Activated T-cell treated with anti-CD3 and anti-CD28 coated beads, Interleukin-2, amount 50 U/mL, for 24 hours (primary cell): ENCODE results near the gene PPIG.
A peak's percentile ranks its signal among the peaks of the same experiment; 100 is the strongest.
"Not testable (repeated sequence)": the region's sequence is repeated elsewhere in the genome, so short reads cannot be mapped to it uniquely, and the experiment has no call there.

Experiments used
- DNase-seq: peaks from one replicate; pipeline ENCODE4 v3.0.0-alpha.2; 2020
- H3K27ac Mint-ChIP-seq: 2 replicates; pipeline ENCODE4 v1.8.0; 2020; ENCODE audit warnings: mild to moderate bottlenecking, mixed read lengths
- H3K27me3 Mint-ChIP-seq: 2 replicates; pipeline ENCODE4 v1.8.0; 2020; ENCODE audit warnings: mixed read lengths
- H3K36me3 Mint-ChIP-seq: 2 replicates; pipeline ENCODE4 v1.8.0; 2020; ENCODE audit warnings: low read depth, mixed read lengths
- H3K4me1 Mint-ChIP-seq: 2 replicates; pipeline ENCODE4 v1.8.0; 2020; ENCODE audit warnings: low read depth, mixed read lengths
- H3K4me3 Mint-ChIP-seq: 2 replicates; pipeline ENCODE4 v1.8.0; 2020; ENCODE audit warnings: mild to moderate bottlenecking, moderate library complexity, mixed read lengths
- H3K9me3 Mint-ChIP-seq: 2 replicates; pipeline ENCODE4 v1.8.0; 2020; ENCODE audit warnings: mixed read lengths

PPIG gene

DNA sequence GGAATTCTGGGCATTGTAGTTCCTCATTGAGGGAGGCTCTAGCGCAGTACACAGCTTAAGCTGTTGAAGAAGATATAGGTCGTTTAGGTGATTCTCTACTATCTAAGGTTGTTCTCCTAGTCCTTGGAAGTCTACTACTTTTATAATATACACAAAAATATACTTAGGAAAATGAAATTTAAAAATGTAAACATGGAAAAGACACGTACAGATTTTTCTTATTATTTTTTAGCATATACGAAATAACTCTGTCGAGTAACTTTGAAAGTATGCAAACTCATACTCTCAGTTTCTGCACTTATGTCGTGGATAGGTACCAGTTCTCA, 10.2 kb upstream of the PPIG start:
- DNase-seq = no peak
- Mint-ChIP-seq H3K4me1 (peaks cover 31% of the 10 kb centered on the region), H3K27me3 (peaks cover 3% of the 10 kb centered on the region), H3K36me3 (peaks cover 33% of the 10 kb centered on the region), H3K9me3 (no peaks in the 10 kb centered on the region), H3K4me3 (peak overlapping the region; percentile 99), H3K27ac (peak overlapping the region; percentile 97)

DNA sequence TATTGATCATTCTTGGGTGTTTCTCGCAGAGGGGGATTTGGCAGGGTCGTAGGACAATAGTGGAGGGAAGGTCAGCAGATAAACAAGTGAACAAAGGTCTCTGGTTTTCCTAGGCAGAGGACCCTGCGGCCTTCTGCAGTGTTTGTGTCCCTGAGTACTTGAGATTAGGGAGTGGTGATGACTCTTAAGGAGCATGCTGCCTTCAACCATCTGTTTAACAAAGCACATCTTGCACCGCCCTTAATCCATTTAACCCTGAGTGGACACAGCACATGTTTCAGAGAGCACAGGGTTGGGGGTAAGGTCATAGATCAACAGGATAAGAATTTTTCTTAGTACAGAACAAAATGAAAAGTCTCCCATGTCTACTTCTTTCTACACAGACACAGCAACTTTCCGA, 9.6 kb upstream of the PPIG start:
- DNase-seq, H3K27ac Mint-ChIP-seq, H3K9me3 Mint-ChIP-seq, H3K4me3 Mint-ChIP-seq, H3K27me3 Mint-ChIP-seq: not testable (repeated sequence)
- Mint-ChIP-seq H3K4me1 (peaks cover 27% of the 10 kb centered on the region), H3K36me3 (peaks cover 28% of the 10 kb centered on the region)

DNA sequence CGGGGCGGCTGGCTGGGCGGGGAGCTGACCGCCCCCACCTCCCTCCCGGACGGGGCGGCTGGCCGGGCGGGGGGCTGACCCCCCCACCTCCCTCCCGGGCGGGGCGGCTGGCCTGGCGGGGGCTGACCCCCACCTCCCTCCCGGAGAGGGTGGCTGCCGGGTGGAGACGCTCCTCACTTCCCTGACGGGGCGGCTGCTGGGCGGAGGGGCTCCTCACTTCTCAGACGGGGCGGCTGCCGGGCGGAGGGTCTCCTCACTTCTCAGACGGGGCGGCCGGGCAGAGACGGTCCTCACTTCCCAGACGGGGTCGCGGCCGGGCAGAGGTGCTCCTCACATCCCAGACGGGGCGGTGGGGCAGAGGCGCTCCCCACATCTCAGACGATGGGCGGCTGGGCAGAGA, 8.9 kb upstream of the PPIG start:
- not testable (repeated sequence) for H3K27me3 Mint-ChIP-seq, DNase-seq, H3K9me3 Mint-ChIP-seq, H3K4me3 Mint-ChIP-seq, H3K27ac Mint-ChIP-seq
- Mint-ChIP-seq H3K4me1 (peaks cover 22% of the 10 kb centered on the region), H3K36me3 (peaks cover 22% of the 10 kb centered on the region)

DNA sequence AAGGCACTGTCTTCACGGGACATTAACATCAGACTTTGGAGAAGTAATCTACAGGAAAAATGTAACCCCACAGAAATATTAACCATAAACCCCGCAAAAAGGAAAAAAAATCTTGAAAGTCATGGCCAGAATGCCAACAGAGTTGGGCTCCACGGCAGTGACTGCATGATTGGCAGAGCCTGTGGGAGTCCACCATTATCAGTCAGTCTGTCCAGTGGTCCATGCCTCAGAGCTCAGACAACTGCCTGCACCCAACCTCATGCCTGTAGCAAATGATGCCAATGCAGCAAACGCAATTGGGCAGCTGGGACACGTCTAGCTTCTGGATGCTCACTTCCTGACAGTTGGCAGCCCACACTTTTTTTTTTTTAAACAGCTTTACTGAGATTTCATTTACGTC, 5.1 kb upstream of the PPIG start:
- Mint-ChIP-seq H3K9me3 (peaks cover 9% of the 10 kb centered on the region), H3K27ac (no peak overlapping the region), H3K4me1 (peaks cover 6% of the 10 kb centered on the region), H3K4me3 (no peak overlapping the region), H3K36me3 (peaks cover 8% of the 10 kb centered on the region), H3K27me3 (peaks cover 3% of the 10 kb centered on the region)
- DNase-seq = no peak

DNA sequence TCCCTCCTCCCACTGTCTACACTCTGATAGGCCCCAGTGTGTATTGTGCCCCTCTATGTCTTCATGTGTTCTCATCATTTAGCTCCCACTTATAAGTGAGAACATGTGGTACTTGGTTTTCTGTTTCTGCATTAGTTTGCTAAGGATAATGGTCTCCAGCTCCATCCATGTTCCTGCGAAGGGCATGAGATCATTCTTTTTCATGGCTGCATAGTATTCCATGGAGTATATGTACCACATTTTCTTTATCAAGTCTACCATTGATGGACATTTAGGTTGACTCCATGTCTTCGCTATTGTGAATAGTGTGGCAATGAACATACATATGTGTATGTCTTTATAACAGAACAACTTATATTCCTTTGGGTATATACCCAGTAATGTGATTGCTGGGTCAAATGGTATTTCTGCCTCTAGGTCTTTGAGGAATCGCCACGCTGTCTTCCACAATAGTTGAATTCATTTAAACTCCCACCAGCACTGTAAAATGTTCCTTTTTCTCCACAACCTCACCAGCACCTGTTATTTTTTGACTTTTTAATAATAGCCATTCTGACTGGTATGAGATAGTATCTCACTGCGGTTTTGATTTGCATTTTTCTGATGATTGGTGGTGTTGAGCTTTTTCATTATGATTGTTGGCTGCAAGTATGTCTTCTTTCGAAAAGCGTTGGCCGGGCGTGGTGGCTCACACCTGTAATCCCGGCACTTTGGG, 1.4 kb upstream of the PPIG start:
- Mint-ChIP-seq H3K9me3 (peaks cover 10% of the 10 kb centered on the region), H3K4me1 (peaks cover 26% of the 10 kb centered on the region), H3K36me3 (peaks cover 39% of the 10 kb centered on the region)
- not testable (repeated sequence) for H3K4me3 Mint-ChIP-seq, H3K27ac Mint-ChIP-seq, H3K27me3 Mint-ChIP-seq, DNase-seq

DNA sequence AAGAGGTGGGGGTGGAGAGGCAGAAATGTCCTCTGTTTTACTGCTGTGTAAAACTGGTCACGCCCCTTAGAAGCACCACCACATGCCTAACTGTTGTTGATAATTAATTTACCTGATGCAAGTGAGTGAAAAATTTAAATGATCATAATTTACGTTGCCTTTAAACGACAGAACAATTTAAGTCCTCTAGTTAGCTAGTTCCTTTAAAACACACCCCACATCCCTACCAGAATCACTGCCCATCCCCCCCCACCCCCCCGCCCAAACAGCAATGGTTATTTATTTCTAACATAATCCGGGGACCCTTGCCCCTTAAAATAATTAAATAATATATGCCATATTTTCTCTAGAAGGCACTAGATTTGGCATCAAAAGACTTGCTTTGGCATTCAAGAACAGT, 633 bp upstream of the PPIG start:
- no peak overlapping the region for H3K27ac Mint-ChIP-seq
- DNase-seq = no peak
- peaks cover 42% of the 10 kb centered on the region for H3K36me3 Mint-ChIP-seq
- peaks cover 10% of the 10 kb centered on the region for H3K9me3 Mint-ChIP-seq
- peaks cover 28% of the 10 kb centered on the region for H3K4me1 Mint-ChIP-seq
- H3K27me3 Mint-ChIP-seq = no peaks in the 10 kb centered on the region
- peak overlapping the region; percentile 100 for H3K4me3 Mint-ChIP-seq

DNA sequence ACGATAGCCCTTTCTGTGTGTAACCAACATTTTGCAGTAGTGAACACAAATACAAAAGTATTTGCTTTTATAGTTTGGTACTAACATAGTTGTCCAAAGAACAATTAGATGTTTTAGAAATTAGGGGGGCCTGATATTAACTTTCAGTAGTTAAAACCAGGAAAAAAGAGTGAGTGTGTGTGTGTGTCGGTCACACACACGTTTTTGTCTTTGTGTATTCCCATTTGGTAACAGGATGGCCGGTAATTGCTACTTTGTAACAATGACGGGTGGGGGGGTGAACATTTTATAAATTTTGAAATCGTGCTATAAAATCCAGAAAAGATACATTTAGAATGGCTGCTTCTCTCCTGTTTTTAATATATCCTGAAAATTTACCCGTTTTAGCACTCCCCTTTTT, 1.5 kb downstream of the PPIG start:
- H3K4me1 Mint-ChIP-seq = peaks cover 44% of the 10 kb centered on the region
- no peak for DNase-seq
- peaks cover 56% of the 10 kb centered on the region for H3K36me3 Mint-ChIP-seq
- no peaks in the 10 kb centered on the region for H3K27me3 Mint-ChIP-seq
- peak overlapping the region; percentile 100 for H3K4me3 Mint-ChIP-seq
- peak overlapping the region; percentile 100 for H3K27ac Mint-ChIP-seq
- H3K9me3 Mint-ChIP-seq = peaks cover 12% of the 10 kb centered on the region

DNA sequence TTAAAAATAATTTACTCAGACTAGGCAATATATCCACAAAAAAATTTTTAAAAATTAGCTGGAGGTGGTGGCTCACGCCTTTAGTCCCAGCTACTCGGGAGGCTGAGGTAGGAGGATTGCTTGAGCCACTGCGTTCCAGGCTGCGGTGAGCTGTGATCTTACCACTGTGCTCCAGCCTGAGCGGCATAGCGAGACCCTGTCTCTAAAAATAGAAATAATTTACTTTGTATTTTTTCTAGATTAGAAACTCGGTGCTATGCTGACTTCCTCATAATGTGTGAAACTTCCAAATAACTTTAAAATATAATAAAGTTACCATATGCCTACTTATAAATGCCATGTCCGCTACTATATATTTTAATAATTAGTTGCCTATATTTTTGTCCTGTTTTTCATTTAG, 6.7 kb downstream of the PPIG start:
- no peak overlapping the region for H3K27ac Mint-ChIP-seq
- H3K4me3 Mint-ChIP-seq = no peak overlapping the region
- peaks cover 2% of the 10 kb centered on the region for H3K9me3 Mint-ChIP-seq
- DNase-seq = no peak
- no peaks in the 10 kb centered on the region for H3K27me3 Mint-ChIP-seq
- H3K36me3 Mint-ChIP-seq = peaks cover 41% of the 10 kb centered on the region
- peaks cover 48% of the 10 kb centered on the region for H3K4me1 Mint-ChIP-seq

DNA sequence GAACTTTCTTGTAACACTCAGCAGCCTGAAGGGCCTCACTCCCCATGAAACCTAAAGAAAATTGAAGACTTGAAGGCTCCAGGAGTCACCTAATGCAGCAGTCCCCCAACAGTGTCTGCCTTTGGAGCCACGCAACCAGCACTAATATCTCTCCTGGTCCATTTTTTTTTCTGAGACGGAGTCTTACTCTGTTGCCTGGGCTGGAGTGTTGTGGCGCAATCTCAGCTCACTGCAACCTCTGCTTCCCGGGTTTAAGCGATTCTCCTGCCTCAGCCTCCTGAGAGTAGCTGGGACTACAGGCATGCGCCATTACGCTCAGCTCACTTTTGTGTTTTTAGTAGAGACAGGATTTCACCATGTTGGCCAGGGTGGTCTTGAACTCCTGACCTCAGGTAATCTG, 12.4 kb downstream of the PPIG start:
- peaks cover 35% of the 10 kb centered on the region for H3K36me3 Mint-ChIP-seq
- not testable (repeated sequence) for H3K9me3 Mint-ChIP-seq, H3K27me3 Mint-ChIP-seq

DNA sequence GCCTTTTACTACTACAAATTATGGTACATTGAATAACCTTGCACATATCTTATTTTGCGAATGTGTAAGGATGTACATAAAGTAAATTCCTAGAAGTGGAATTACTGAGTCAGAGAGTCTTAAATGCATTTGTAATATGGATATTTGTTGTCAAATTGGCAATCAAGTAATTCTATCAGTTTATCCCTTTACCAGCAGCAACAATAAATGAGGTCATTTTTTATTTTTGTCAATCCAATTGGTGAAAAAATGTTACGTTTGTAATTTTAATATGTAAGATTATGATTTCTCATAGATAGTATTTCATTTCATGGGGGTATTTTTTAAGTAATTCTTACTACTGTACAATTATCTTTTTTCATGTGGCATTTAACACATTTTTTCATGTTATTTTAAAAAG, 14.8 kb downstream of the PPIG start:
- Mint-ChIP-seq H3K4me1 (peaks cover 37% of the 10 kb centered on the region), H3K27ac (no peak overlapping the region), H3K4me3 (no peak overlapping the region)

More for the DNA sequence above, 12.4 kb downstream of the PPIG start:
- not testable (repeated sequence) for H3K4me3 Mint-ChIP-seq, DNase-seq, H3K27ac Mint-ChIP-seq
- peaks cover 38% of the 10 kb centered on the region for H3K4me1 Mint-ChIP-seq

DNA sequence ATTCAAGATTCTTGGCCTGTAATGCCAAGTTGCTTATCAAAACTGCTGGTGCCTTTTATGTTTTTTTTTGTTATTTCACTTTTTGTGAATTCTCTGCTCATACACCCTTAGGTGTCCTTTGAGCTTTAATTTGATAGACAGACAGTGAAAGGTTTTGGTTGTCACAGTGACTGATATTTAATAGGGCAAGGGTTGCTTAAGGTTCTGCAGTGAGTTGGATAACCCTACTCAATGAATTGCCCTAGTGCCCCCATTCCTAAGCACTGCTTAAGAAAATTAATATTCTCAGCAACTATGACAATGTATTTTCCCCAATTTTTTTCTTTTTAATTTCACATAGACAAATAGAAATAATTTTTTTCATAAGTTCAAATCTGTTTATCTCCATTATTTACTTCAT, 15.4 kb downstream of the PPIG start:
- Mint-ChIP-seq H3K4me1 (peaks cover 37% of the 10 kb centered on the region), H3K9me3 (no peaks in the 10 kb centered on the region), H3K27ac (no peak overlapping the region), H3K27me3 (no peaks in the 10 kb centered on the region), H3K36me3 (peaks cover 45% of the 10 kb centered on the region), H3K4me3 (no peak overlapping the region)
- no peak for DNase-seq

More for the DNA sequence above, 14.8 kb downstream of the PPIG start:
- Mint-ChIP-seq H3K9me3 (no peaks in the 10 kb centered on the region), H3K36me3 (peaks cover 39% of the 10 kb centered on the region), H3K27me3 (no peaks in the 10 kb centered on the region)
- no peak for DNase-seq

DNA sequence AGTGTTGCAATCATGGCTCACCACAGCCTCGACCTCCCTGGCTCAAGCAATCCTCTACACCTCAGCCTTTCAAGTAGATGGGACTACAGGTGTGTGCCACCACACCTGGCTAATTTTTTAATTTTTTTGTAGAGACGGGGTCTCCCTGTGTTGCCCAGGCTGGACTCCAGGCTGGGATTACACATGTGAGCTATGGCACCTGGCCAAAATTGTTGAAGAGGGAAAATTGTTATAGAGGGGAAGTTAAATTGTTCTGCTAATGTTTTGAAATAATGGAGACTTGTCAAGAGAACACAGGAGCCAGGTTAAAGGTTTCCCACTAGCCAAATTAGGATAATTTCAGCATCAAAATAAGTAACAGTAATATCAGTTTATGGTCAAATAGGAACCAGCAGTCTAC, 25.1 kb downstream of the PPIG start:
- Mint-ChIP-seq H3K36me3 (peaks cover 90% of the 10 kb centered on the region), H3K9me3 (no peaks in the 10 kb centered on the region), H3K27ac (no peak overlapping the region), H3K27me3 (no peaks in the 10 kb centered on the region), H3K4me3 (no peak overlapping the region), H3K4me1 (no peaks in the 10 kb centered on the region)
- no peak for DNase-seq

DNA sequence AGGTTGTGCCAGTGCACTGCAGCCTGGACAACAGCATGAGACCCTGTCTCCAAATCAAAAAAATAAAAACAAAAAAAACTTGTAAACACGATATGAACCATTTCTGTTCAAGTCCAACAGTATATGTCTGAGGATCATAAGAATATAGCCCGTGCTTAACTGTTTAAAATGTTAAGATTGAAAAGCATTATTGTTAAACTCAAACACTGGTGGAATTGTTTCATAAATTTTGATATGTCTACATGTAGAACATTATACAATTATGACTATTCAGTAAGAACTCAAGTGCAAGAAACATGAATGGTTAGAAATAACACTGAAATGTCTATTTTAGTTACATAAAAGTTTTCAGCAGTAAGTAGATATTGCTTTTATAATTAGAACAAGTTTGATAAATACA, 29.7 kb downstream of the PPIG start:
- Mint-ChIP-seq H3K4me3 (no peak overlapping the region), H3K27me3 (no peaks in the 10 kb centered on the region), H3K27ac (no peak overlapping the region), H3K36me3 (peaks cover 95% of the 10 kb centered on the region), H3K4me1 (peaks cover 22% of the 10 kb centered on the region), H3K9me3 (peaks cover 9% of the 10 kb centered on the region)
- no peak for DNase-seq

DNA sequence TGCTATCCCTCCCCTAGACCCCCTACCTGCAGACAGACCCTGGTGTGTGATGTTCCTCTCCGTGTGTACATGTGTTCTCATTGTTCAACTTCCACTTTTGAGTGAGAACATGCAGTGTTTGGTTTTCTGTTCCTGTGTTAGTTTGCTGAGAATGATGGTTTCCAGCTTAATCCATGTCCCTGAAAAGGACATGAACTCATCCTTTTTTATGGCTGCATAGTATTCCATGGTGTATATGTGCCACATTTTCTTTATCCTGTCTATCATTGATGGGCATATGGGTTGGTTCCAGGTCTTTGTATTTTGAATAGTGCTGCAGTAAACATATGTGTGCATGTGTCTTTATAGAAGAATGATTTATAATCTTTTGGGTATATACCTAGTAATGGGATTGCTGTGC, 31.8 kb downstream of the PPIG start:
- H3K9me3 Mint-ChIP-seq, H3K27me3 Mint-ChIP-seq, DNase-seq, H3K4me3 Mint-ChIP-seq, H3K27ac Mint-ChIP-seq: not testable (repeated sequence)
- H3K36me3 Mint-ChIP-seq = peaks cover 94% of the 10 kb centered on the region
- H3K4me1 Mint-ChIP-seq = peaks cover 37% of the 10 kb centered on the region

DNA sequence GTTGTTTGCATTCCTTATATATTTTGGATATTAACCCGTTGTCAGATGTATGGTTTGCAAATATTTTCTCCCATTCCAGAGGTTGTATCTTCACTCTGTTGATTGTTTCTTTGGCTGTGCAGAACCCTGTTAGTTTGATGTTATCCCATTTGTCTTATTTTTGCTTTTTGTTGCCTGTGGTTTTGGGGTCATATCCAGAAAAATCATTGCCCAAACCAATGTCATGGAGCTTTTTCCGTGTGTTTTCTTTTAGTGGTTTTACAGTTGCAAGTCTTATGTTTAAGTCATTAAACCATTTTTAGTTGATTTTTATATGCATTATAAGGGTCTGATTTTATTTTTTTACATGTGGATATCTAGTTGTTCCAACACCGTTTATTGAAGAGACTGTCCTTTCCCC, 35.8 kb downstream of the PPIG start:
- no peak for DNase-seq
- H3K4me1 Mint-ChIP-seq = peaks cover 39% of the 10 kb centered on the region
- peaks cover 90% of the 10 kb centered on the region for H3K36me3 Mint-ChIP-seq
- no peak overlapping the region for H3K4me3 Mint-ChIP-seq
- H3K27me3 Mint-ChIP-seq = no peaks in the 10 kb centered on the region
- H3K27ac Mint-ChIP-seq = no peak overlapping the region
- H3K9me3 Mint-ChIP-seq = peaks cover 9% of the 10 kb centered on the region

DNA sequence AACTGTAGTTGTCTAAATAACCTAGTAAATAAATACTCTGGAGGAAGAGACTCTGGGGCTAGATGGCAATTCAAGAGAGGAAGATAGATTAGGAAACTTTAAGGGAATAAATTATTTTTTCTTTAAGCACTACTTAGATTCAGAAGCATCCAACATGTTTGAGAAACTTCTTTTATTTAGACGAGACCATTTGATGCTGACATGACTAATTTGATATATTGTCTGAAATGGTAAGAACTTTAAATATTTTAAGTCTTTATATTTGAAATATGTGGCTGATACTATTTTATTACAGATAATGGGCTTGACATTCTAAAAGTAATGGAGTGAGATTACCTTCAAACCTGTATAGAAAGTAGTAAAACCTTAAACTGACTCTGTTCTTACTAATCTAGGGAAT, 36.4 kb downstream of the PPIG start:
- Mint-ChIP-seq H3K27ac (no peak overlapping the region), H3K36me3 (peaks cover 90% of the 10 kb centered on the region), H3K27me3 (no peaks in the 10 kb centered on the region), H3K4me3 (no peak overlapping the region), H3K9me3 (peaks cover 7% of the 10 kb centered on the region), H3K4me1 (peaks cover 39% of the 10 kb centered on the region)
- DNase-seq = no peak
